Left cardiac atrium (tissue), 4 donors: Measurements from ENCODE around the gene VEGFA. TPM values are rescaled to one million over a fixed set of nuclear protein-coding genes. Genes with fewer than 3 reads are reported as not detected.
"Not testable (repeated sequence)": the region's sequence is repeated elsewhere in the genome, so short reads cannot be mapped to it uniquely, and the experiment has no call there.

Experiments
- ATAC-seq, 2 donors: fragments of 200-7000 bp; cut with Tn5 transposase; one replicate each; pipeline ENCODE4 v1.9.1; 2020; ENCODE audit warnings: mild to moderate bottlenecking in 2 of 2, moderate library complexity in 2 of 2
- DNase-seq: peaks from one replicate; pipeline ENCODE4 v3.0.0-alpha.2; 2020
- intact Hi-C, 2 donors: fragments of 100-400 bp; cut with DNase I; formaldehyde crosslinking; loops; one replicate each; pipeline versions ENCODE4 v1.14.1 to v1.15.1; 2022 to 2023
- total RNA-seq, 2 donors: library from RNA; stranded (reverse); fragmentation: NEBNext Ultra II Directional; extraction: Animal tissue kit (Norgen Biotek cat#: 25700); gene quantifications; one replicate each; pipeline ENCODE4 v1.2.1, GENCODE V29; 2021
- donor health status: DM: no; HTN: yes; CAD: no.
- donor health status: DM: no; HTN: yes; CAD: no; lungs with severe emphysema.
- donor health status: DM: yes; HTN: yes; CAD: no.
- donor health status: Dilated cardiomyopathy.

The VEGFA gene
- total RNA-seq, 2 donors from 2014 or later: 168 to 212 TPM

DNA sequence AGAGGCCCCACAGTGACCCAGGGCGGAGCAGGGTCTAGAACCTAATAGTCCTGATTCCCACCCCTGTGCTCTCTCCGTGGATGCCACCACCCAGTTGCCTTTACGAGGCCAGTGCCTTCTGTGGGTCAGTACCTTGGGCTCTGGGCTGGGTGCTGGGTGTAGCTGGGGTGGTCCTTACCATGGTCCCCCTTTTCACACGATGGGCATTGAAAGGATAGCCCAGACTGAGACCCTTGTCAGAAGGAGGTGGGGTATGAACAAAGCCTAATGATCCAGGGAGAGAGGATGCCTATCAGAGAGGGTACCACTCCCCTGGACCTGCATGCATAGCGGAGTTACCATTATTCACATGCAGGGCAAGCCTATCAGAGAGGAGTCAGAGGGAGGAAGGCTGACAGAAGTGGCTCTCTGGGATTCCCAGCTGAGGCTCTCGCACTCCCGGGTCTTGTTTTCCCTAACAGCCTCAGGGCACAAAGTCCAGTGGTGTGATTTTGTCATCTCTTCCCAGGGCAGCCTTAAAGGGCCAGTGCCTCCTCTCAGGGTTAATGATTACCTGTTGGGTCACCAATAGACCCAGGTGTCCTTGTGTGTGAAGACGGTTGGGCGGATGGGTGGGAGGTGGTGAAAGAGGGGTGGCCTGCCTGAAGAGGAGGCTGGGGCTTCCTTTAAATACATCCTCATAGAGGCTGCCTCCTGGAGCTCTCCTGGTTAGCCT is 36.2 kb downstream of the VEGFA start:
- ATAC-seq: no peak
- intact Hi-C loops: no loop called here

DNA sequence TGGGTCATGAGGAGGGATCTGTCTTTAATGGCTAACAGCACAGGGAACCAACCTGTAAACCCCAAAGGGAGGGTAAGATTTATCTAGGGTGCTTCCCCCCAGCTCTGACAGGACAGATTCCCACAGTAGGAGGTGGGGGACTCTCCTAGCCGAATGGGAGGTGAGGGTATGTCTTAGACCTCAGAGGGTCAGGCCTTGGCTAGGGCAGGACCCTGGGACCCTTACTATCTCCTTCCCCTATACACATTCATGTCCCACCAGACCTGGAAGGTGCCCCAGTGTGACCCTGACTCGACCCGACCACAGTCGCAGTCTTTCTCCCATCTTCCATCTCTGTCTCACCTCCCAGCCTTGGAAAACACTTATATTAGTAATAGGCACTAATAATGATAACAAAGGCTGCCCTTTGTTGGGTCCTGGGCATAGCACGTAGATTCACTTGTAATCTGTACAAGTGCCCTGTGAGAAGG is 36.8 kb downstream of the VEGFA start:
- no peak for DNase-seq
- intact Hi-C loops: no loop called here
- ATAC-seq: no peak

More for the DNA sequence above, 36.2 kb downstream of the VEGFA start:
- DNase-seq: no peak

DNA sequence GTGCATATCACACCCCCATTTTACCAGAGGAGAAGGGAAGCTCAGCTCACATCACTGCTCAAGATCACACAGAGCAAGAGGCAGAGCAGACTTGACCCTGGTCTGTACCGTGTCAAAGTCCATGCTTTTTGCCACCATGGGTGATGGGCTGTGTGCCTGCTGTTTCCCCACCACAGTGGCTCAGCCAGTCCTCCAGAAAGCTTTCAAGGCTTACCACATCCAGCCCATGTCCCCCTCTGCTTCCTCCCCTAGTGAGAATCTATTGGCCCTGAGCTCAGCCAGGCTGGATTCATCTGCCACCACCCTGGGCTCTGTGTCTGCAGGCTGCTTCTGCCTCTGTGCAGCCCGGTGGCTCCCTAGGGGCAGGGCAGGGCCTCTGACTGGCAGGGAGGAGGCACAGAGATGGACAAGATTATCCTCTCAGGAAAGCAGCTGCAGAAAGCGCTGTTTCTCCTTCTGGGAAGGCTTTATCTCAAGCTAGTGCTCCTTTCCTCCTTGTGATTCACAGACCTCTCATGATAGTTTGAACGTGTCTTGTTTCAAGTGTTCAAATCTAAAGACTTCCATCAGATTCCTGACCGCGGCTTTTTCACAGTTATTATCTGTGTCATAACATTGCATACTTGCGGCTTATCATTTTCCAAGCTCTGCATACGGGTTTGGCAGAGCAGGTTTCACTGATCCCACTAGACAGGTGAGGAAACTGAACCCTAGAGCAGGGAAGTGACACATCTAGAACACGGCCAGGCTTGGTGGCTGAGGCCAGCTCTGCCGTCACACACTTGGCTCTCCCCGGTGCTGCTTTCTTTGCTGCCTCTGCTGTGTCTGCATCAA is 37.4 kb downstream of the VEGFA start:
- intact Hi-C loops: no loop called here
- ATAC-seq (peak; percentile 19 to 45), DNase-seq (no peak)

DNA sequence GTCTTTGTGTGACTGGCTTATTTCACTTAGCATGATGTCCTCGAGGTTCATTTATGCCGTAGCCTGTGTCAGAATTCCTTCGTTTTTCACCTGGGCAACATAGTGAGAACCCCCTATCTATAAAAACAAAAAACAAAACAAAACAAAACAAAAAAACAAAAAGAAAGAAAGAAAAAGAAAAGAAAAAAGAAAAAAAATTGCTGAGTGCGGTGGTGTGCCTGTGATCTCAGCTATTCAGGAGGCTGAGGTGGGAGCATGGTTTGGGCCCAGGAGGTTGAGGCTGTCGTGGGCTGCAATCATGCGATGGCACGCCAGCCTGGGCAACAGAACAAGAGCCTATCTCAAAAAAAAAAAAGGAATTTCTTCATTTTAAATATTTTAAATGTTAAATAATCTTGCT is 38.4 kb downstream of the VEGFA start:
- intact Hi-C loops: no loop called here
- ATAC-seq: no peak
- no peak for DNase-seq

DNA sequence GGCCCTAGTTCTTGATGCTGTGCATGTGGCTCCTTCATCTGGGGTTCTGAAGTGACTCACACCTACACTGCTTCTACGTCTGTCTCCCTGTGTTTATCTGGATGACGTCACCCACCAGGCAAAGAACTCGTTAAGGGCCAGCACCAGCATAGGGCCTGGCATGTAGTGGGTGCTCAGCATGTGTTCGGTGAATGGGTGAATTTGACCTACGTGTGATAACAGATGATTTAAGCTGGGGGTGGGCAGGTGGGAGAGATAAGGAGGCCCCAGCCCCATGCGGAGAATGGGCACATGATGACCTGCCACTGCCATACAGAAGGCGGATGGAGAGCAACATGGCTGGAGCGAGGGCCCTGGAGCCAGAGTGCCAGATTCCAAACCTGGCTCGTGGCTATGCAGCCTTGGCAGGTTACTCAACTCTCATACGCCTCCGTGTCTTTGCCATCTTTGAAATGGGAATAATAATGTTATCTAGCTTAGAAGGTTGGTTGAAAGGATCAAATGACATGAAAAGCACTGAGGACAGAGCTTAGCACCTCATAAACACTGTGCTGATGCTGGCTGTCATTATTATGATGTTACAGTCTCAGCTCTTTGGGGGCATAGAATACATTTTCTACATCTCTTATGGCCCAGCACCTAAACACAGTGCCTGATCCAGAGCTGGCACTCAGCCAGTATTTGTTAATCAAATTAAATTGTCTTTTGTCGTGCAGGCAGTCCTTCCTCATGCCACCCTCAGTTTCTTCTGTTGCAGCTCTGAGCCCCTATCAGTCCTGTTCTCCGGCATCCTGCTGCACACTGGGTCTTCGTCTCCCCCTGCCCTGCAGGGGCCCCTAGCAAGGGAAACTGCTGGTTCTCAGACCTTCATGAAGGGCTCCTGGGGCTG is 39.6 kb downstream of the VEGFA start:
- DNase-seq (no peak), ATAC-seq (peak in 1 of 2 donors; percentile 74)
- intact Hi-C loops: no loop called here

DNA sequence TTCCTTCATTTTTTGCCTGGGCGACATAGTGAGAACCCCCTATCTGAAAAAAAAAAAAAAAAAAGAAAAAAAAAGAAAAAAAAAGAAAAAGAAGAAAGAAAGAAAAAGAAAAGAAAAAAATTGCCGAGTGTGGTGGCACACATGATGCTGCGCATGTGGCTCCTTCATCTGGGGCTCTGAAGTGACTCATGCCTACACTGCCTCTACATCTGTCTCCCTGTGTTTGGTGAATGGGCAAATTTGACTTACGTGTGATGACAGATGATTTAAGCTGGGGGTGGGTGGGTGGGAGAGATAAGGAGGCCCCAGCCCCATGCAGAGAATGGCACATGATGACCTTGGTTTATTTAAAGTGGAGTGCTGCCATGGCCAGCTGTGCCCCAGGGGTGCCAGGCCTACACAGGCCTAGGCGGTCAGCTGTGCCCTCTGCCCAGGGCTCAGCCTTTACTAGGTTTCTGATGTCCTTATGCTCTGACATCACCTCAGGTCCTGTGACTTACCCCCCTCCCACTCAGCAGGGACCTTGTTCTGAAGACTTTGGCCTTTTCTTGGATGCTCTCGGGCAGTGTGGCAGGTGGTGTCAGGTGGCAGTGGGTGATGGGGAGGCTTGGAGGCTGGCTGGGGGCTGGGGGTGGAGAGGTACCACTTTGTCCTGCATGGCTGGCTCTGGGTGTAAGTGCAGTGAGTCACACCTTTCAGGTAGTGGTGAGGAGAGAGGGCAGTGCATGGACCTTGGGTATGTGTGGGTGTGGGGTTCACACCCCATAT is 41.1 kb downstream of the VEGFA start:
- no peak for DNase-seq
- no peak for ATAC-seq
- intact Hi-C loops: no loop called here

DNA sequence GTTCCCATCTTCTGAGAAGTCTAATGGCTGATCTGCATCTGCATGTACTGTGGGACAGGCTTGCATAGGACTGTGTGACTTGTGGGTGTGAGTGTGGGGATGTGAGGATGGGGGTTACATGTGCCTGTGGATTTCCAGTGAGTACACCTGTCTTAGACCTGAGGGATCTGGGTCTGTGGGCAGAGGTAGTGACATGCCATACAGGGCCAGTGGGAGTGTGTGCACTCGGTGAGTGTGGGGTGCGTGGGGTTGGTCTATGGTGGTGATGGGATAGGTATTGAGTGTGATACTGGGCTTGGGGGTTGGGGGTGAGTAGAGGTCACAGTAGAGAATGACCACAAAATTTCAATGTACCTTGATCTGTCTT is 41.7 kb downstream of the VEGFA start:
- DNase-seq (no peak), ATAC-seq (no peak)
- intact Hi-C loops: no loop called here

DNA sequence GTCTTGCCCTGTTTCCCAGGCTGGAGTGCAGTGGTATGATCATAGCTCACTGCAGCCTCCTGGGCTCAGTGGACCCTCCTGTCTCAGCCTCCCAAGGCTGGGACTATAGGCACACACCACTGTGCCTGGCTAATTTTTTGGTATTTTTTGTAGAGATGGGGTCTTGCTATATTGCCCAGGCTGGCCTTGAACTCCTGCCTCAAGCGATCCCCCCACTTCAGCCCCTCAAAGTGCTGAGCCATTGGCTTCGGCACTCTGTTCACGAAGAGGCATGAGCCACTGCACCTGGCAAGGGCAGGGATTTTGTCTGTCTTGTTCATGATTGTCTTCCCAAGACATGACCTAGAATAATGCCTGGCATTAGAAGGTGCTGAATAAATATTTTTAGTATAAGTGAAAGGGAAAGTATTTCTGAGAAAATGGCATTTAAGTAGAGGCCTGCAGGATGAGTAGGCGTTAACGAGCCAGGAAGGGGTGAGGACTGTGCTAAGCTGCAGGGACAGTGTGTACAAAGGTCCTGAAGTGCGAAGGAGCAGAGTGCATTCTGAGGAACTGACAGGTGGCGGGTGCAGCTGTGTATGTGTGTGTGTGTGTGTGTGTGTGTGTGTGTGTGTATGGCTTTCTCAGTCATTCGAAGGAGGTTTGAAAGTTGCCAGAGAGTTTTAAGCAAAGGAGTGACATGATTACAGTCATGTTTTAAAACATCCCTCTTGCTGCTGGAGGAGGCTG is 43.0 kb downstream of the VEGFA start:
- intact Hi-C loops: no loop called here
- peak; percentile 19 to 58 for ATAC-seq
- DNase-seq: no peak

DNA sequence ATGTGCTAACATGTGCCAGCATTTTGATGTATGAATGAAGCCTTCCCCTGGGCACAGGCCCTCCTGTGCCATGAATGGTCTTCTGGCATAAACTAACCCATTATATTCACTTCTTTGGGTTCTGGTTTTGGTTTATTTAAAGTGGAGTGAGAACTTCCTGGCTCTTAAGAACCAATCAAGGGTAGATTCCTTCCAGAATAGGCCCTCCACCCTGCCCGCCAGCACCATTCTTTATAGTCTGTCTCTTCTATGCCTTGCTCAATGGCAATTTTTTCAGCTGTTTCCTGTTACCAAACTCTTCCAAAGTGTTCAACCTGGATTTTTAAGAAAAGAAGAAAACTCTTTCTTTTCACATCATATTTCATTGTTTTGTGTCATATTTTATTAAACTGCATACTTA is 44.1 kb downstream of the VEGFA start:
- no peak for DNase-seq
- intact Hi-C loops: no loop called here
- ATAC-seq: no peak

DNA sequence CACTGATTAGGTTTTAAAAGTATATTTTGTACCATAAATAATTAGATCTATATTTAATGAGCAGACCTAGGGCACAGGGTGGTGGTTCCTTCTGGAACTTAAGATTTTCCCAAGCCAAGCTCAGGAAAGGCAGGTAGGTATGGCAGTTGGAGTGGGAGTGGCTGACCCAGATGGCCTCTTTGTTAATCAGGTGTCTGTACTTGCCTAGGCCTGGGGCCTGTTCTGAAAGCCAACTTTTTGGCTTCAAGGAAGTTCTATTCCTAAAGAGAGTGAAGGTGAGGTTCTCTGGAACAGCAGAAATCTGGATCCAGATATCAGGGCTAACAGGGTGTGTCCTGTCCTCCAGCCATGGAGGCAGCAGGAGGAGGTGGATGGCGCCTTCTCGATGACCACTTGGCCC is 44.9 kb downstream of the VEGFA start:
- intact Hi-C loops: no loop called here
- no peak for DNase-seq
- ATAC-seq: no peak

DNA sequence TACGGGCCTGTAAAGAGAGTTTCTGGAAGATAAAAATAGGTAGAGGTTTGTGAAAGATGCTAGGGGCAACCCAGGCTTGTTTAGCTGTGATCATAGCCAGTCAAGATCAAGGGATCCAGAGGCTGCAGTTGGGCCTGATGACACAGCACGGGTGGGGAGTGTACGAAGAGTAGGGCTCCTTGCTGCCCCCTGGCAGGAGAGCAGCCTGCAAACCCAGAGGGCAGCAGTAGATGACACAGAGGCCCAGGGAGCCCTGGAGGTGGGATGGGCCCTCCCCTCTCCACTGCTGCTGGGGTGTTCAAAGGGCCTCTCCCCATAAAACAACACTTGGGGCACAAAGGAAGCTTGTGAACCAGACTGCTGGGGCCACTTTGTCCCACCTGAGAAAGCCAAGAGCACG is 47.2 kb downstream of the VEGFA start:
- DNase-seq (no peak), ATAC-seq (peak; percentile 77 to 89)
- intact Hi-C loops: no loop called here

DNA sequence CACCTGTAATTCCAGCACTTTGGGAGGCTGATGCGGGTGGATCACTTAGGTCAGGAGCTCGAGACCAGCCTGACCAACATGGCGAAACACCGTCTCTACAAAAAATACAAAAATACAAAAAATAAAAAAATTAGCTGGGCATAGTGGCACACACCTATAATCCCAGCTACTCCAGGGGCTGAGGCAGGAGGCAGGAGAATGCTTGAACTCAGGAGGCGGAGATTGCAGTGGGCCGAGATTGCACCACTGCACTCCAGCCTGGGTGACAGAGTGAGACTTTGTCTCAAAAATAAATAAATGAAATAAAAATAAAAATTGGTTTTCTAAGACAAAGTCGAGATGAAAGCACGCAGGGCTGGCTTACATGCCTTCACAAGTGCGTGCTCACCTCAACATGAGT is 49.0 kb downstream of the VEGFA start:
- intact Hi-C loops, DNase-seq, ATAC-seq: not testable (repeated sequence)

DNA sequence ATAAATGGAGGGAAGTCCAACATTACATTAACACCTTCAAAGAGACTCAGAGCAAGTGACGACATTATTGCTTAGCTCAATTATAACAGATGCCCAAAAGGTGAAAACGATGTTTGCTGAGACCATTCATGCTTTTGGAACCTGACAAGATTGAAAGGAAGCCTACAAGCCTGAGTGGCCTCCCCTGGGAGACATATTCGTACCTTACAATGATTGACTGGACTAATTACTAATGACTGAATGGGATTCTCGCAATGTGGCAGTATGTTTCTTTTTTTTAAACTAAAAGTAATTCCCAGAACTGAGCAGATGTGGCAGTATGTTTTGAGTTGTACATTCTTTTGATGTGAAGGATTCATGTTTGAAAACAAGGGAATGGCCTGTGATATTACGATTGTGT is 49.9 kb downstream of the VEGFA start:
- intact Hi-C loops: no loop called here
- ATAC-seq (no peak), DNase-seq (no peak)

DNA sequence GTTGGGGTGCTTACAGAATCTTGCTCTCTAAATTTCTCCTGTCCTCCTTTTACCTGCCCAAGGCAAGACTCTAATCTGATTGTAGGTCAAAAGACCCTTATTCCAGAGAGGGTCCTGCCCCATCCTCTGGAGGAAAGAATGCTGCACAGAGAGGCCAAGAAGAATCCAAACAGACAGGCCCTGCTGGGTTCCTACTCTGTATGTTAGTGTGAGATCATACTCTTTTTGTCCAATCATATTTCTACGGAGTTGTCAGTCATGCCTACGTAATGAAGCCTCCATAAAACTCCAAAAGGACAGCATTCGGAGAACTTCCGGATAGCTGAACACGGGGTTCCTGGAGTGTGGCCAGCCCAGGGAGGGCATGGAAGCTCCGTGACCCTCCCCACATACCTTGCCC is 50.5 kb downstream of the VEGFA start:
- no peak for ATAC-seq
- intact Hi-C loops: no loop called here

DNA sequence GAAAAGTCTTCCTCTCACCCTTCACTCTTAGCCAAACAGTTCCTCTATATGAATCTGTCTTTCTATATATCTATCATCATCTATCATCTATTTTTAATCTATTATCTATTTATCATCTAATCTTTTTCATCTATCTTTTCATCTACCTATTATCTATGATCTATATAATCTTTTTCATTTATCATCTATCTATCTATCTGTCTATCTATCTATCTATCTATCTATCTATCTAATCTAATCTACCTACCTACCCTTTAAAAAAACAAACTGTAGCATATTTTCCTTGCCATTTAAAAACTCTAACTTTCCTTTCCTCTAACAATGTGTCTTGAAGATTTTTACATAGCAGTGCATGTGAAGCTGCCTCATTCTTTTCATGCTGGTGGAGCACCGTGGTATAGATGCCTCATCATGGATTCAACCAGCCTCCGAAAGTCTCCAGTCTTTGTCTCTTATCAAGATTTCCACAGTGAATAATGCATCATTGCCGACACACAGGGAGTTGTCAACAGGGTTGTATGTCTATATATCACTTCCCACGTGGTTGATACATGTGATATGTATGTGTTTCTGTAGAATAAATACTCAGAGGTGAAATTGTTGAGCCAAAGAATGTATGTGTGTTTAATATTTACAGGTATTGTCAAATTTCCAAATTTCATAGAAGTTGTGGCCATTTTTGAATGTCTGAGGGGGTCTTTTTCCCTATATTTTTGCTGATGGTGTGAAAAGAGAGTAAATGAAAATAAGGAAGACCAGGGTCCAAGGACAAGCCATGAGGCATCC is 51.3 kb downstream of the VEGFA start:
- ATAC-seq: no peak
- no peak for DNase-seq
- intact Hi-C loops: no loop called here

More for the DNA sequence above, 50.5 kb downstream of the VEGFA start:
- DNase-seq: no peak

DNA sequence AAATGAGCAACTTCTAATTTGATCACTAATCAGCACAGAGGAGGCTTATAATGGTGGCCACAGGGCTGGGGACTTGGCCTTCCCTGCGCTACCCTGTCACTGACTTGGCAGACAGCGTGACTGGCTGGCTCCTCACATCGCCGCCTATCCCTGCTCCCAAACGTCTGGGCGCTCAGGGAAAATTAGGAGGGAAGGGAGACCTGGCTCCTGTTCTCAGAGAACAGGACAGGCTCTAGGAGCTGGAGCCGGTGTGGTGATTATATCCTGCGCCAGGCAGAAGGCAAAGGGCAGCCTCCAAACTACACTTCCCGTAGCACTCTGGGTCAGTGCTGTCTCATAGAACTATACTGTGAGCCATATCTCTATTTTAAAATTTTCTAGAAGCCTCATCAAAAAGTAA is 53.4 kb downstream of the VEGFA start:
- intact Hi-C loops: no loop called here

DNA sequence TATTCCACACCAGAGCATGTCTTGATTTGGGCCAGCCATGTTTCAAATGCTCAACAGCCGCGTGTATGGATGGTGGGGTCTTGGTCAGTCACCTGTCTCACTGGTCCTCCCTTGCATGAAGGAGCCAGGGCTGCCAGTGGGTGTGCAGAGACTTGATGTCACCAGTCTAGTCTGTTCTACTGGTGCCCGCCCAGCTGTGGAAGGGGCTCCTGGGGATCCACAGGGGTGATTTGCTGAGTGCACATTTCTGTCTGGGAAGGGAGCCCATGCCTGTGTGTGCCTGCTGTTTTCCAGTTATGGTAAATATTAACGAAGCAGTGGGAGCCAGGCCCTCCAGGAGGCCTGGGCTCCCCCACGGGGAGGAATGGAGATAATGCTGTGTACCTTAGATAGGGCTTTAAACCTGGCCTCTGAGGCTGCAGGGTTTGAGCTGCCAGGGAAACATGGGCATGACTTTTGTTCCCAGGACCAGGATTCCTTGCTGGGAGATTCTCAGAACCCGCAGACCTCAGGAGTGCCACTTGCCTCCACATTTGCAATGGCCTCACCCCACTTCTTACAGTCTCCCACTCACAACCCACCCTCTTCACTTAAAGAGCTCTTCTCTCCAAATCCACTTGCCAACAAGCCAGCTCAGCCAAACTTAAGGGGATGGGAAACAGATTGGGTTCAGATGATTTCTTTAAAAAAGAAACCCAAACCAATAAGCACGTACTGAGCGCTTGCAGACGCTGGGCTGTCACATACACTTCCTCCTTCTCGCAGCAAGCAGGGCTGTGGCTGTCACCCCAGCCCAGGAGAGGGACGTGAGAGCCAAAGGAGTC is 54.1 kb downstream of the VEGFA start:
- peak in 1 of 2 donors; percentile 36 for ATAC-seq
- DNase-seq: no peak
- intact Hi-C loops: no loop called here

More for the DNA sequence above, 53.4 kb downstream of the VEGFA start:
- DNase-seq: no peak
- ATAC-seq: no peak
